Psoas muscle (tissue), 8 donors: ENCODE data around the gene NRN1L. TPM values are rescaled to one million over a fixed set of nuclear protein-coding genes. Genes with fewer than 3 reads are reported as not detected.
A peak's percentile ranks its signal among the peaks of the same experiment; 100 is the strongest.
"Not testable (repeated sequence)": the region's sequence is repeated elsewhere in the genome, so short reads cannot be mapped to it uniquely, and the experiment has no call there.

Experiments used
- ATAC-seq, 4 donors: fragments of 200-7000 bp; cut with Tn5 transposase; one replicate each; pipeline ENCODE4 v1.9.1; 2020; ENCODE audit warnings: moderate library complexity in 3 of 4, mild to moderate bottlenecking in 2 of 4
- DNase-seq, 2 donors: peaks; one replicate each; pipeline ENCODE4 v3.0.0-alpha.2; 2020
- H3K27ac ChIP-seq: fragments of 200-600 bp; one replicate; pipeline ENCODE4 v1.8.0; 2022
- H3K27me3 ChIP-seq, 3 donors: fragments of 200-600 bp in 1 of 3; one replicate each; pipeline versions ENCODE4 v1.6.1 to v1.8.0; 2013 to 2022; ENCODE audit warnings: low read length in 2 of 3, mild to moderate bottlenecking in 2 of 3, moderate library complexity in 1 of 3; ENCODE audit not compliant: insufficient read depth in 3 of 3
- H3K36me3 ChIP-seq, 2 donors: fragments of 200-600 bp in 1 of 2; one replicate each; pipeline versions ENCODE4 v1.6.1 to v1.8.0; 2013 to 2022; ENCODE audit warnings: low read depth in 1 of 2, mild to moderate bottlenecking in 1 of 2, moderate library complexity in 1 of 2; ENCODE audit not compliant: insufficient read depth in 1 of 2
- H3K4me1 ChIP-seq: fragments of 200-600 bp; one replicate; pipeline ENCODE4 v1.8.0; 2022
- H3K4me3 ChIP-seq: fragments of 200-600 bp; one replicate; pipeline ENCODE4 v1.8.0; 2022; ENCODE audit warnings: mild to moderate bottlenecking
- H3K9me3 ChIP-seq: fragments of 200-600 bp; one replicate; pipeline ENCODE4 v1.8.0; 2022
- CTCF ChIP-seq: fragments of 200-600 bp; IDR thresholded peaks from one replicate; pipeline ENCODE4 v1.8.0; 2022; ENCODE audit warnings: antibody characterized with exemption
- WGBS, 3 donors: extraction: QIAGEN DNeasy Blood & Tissue Kit; methylation state at CpG; one replicate each; pipeline versions ENCODE4 v1.1.6 to v1.1.7; 2013; 5-methylcytosine and 5-hydroxymethylcytosine counted together
- intact Hi-C, 2 donors: fragments of 100-400 bp; cut with DNase I; formaldehyde crosslinking; loops; one replicate each; pipeline versions ENCODE4 v1.11.0 to v1.14.2; 2022
- long read RNA-seq, 2 donors: library from polyadenylated mRNA; unstranded; transcript quantifications; one replicate each; pipeline ENCODE4 v2.0.0, GENCODE V29; 2021
- polyA plus RNA-seq, 3 donors: library from polyadenylated mRNA; stranded (reverse); fragments of 200-250 nt; gene quantifications; one replicate each; pipeline ENCODE4 v1.2.3, GENCODE V29; 2013
- total RNA-seq, 4 donors: library from RNA; stranded (reverse); fragmentation: NEBNext Ultra II Directional in 2 of 4; extraction: Animal tissue kit (Norgen Biotek cat#: 25700) in 2 of 4; gene quantifications; one replicate each; pipeline versions ENCODE4 v1.2.1 to v1.2.4, GENCODE V29; 2021 to 2023
- donor health status: healthy with polysubstance abuse.
- donor health status: DM: no; HTN: no; CAD: no; lungs with moderate emphysema.
- donor health status: Bipolar disorder and iron deficiency.
- donor health status: healthy.
- donor health status: DM: yes; HTN: yes; CAD: no.
- donor health status: DM: no; HTN: no; CAD: no.
- donor health status: DM: no; HTN: no; CAD: no.
- donor health status: DM: yes; HTN: yes; CAD: no.

Gene NRN1L
- total RNA-seq (1 to 10 TPM in 1 of 4 donors, under 1 TPM in 1, not detected in 2; 0.77 to 1.1 TPM), polyA plus RNA-seq (under 1 TPM; 0.23 to 0.38 (median 0.37) TPM)
- long read RNA-seq, donor 1, partial matches to known transcripts, result 0 of 2 reads
- long read RNA-seq, donor 1, other reads (novel, unspliced or antisense), result 0 of 2 reads
- long read RNA-seq, donor 2, result 0 reads

DNA sequence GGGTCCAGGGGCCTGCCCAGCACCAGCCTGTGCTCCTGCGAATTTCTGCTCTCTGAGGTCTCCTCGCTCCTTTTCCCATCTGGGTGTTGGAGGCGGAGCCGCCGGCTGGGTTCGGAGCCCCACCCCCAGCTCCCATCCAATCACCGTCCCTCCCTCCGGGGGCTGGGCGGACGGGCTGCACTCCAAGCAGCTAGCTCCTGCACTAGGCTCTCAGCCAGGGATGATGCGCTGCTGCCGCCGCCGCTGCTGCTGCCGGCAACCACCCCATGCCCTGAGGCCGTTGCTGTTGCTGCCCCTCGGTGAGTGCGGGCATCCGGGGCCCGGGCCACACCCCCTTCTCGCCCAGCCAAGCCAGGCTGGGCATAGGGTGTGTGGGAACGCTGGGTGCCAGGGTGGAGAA, at the start of gene NRN1L:
TSS of gene NRN1L (plus strand) at position 202 of the 400 bp plus-strand sequence. CDS start at position 221, 19 bp downstream.
- Histone ChIP-seq H3K36me3 (peaks cover 0 to 61% of the 10 kb centered on the region in 2 donors), H3K9me3 (no peaks in the 10 kb centered on the region), H3K4me3 (peak within 1 kb of the TSS; percentile 38), H3K4me1 (peaks cover 57% of the 10 kb centered on the region), H3K27ac (peak within 1 kb of the TSS; percentile 93), H3K27me3 (no peaks in the 10 kb centered on the region)
- WGBS, 3 donors, result 16 to 39% (median 25%) methylated on average over 22 of the region's 22 CpGs
- intact Hi-C loops, result loop anchor here (5.0 to 10.0 kb wide), 2 partner anchors 158 to 350 kb away; partner anchors contain the start of gene ESRP2 (in 1 of the 2)
- TF ChIP-seq CTCF, result no peak
- ATAC-seq (peak; percentile 26 to 34 (median 28)), DNase-seq (peak; percentile 88 to 93)

- intact Hi-C loops, ATAC-seq: not testable (repeated sequence)
Measured at GRCh38 chr16:67837190-67837589, 47.5 kb upstream of the NRN1L start.

DNA sequence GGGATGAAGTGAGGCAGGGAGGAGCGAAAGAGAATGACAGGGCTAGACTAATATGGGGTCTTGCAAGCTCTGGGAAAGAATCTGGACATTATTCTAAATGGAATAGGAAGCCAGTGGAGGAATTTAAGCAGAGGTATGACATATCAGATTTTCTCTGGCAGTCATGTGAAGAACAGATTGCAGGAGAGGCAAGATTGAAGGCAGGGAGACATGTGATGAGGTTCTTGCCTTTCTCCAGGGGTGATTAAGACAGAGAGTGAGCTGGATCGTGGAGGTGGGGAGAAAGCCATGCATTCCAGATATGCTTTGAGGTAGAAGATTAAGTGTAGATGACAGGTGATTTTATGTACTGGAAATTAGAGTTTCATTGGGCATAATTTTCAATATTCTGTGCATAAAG, 46.9 kb upstream of the NRN1L start:
- DNase-seq (no peak), ATAC-seq (no peak)
- TF ChIP-seq CTCF, result no peak
- H3K4me3 ChIP-seq, result no peak overlapping the region
- 68 to 83% (median 80%) methylated on average over 2 of the region's 2 CpGs for WGBS, 3 donors
- H3K9me3 ChIP-seq, result no peaks in the 10 kb centered on the region
- no peak overlapping the region for H3K27ac ChIP-seq
- no peaks in the 10 kb centered on the region for H3K36me3 ChIP-seq
- H3K27me3 ChIP-seq, result no peaks in the 10 kb centered on the region
- intact Hi-C loops, result no loop called here
- peaks cover 17% of the 10 kb centered on the region for H3K4me1 ChIP-seq

More at GRCh38 chr16:67837190-67837589, 47.5 kb upstream of the NRN1L start:
- not testable (repeated sequence) for DNase-seq, H3K27ac ChIP-seq, H3K9me3 ChIP-seq, H3K4me3 ChIP-seq, H3K36me3 ChIP-seq, H3K27me3 ChIP-seq
- H3K4me1 ChIP-seq, result peaks cover 22% of the 10 kb centered on the region
- WGBS, 3 donors, result 79 to 89% (median 88%) methylated on average over 10 of the region's 10 CpGs

- intact Hi-C loops, result loop anchor here in 1 of 2 donors (10.0 kb wide), 1 partner anchor 393 kb away; the partner anchor contains the start of gene ESRP2
- Histone ChIP-seq H3K27ac (peak overlapping the region; percentile 100), H3K36me3 (peaks cover 0 to 5% of the 10 kb centered on the region in 2 donors), H3K9me3 (no peaks in the 10 kb centered on the region), H3K27me3 (no peaks in the 10 kb centered on the region), H3K4me3 (peak overlapping the region; percentile 100), H3K4me1 (peaks cover 32% of the 10 kb centered on the region)
- ATAC-seq, result peak; percentile 1 to 20 (median 12)
- no peak for DNase-seq
- TF ChIP-seq CTCF, result no peak
- 30 to 39% (median 32%) methylated on average over 17 of the region's 17 CpGs for WGBS, 3 donors
Measured at GRCh38 chr16:67841198-67841815, 43.4 kb upstream of the NRN1L start.

DNA sequence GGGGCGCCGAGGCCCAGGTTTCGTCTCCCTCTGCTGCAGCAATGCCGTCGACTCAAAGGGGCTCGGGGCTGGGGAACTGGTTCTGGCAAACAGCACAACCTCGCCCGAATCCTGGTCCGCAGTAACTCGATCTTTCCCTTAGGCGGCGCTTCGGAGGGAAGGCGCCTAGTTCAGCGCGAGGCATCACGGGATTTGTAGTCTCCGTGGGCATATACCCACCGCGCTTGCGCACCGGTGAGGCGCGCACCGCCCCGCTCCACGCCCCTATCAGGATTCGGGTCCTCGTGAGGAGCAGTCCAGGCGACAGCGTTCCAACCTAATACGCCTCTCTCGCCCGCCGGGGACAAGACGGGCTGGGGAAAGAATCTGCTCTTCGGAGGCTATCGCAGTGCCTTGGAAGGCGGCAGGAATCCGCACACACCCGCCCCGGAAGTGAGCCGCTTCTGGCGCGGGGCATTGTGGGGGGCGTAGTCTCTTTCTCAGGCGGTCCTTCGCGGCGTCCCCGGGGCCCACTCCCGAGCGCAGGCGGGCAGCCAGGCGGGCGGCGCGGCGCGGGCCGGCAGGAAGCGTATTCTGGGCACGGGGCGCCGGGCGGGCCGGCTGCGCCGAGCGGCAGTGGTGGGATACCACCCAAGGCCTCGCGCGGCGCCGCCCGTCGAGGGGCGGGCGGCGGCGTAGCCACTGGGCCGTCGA, 42.7 kb upstream of the NRN1L start, which contains the start of gene THAP11:
TSS of gene THAP11 (plus strand) at position 505 of the 693 bp plus-strand sequence. CDS start 235 bp downstream, outside the sequence.
- TF ChIP-seq CTCF, result peak; percentile 79
- peaks cover 0 to 5% of the 10 kb centered on the region in 2 donors for H3K36me3 ChIP-seq
- intact Hi-C loops, result loop anchor here in 1 of 2 donors (10.0 kb wide), 1 partner anchor 393 kb away; the partner anchor contains the start of gene ESRP2
- H3K27me3 ChIP-seq, result no peaks in the 10 kb centered on the region
- peak within 1 kb of the TSS; percentile 100 for H3K4me3 ChIP-seq
- H3K4me1 ChIP-seq, result peaks cover 32% of the 10 kb centered on the region
- peak; percentile 93 to 97 for DNase-seq
- 0 to 1% (median 1%) methylated on average over 64 to 83 of the region's 83 CpGs for WGBS, 3 donors
- peak; percentile 78 to 81 (median 81) for ATAC-seq
- H3K9me3 ChIP-seq, result no peaks in the 10 kb centered on the region
- peak within 1 kb of the TSS; percentile 100 for H3K27ac ChIP-seq
